HL-60 (cell line): Measurements from ENCODE around the gene SYNRG.
A peak's percentile ranks its signal among the peaks of the same experiment; 100 is the strongest.

Source experiments
- DNase-seq, 2 experiments: peaks; one replicate each; pipeline ENCODE4 v3.0.0-alpha.2; 2010 to 2020; ENCODE audit warnings: low read depth in 1 of 2, low spot score in 1 of 2
- H3K27ac ChIP-seq: fragments of 250-450 bp; sonication (Bioruptor Pico); replicated peaks from 2 replicates; pipeline ENCODE4 v1.5.1; 2020; ENCODE audit warnings: mild to moderate bottlenecking, moderate library complexity
- H3K27me3 ChIP-seq: fragments of 250-450 bp; sonication (Bioruptor Pico); 2 replicates; pipeline ENCODE4 v1.5.1; 2021; ENCODE audit warnings: mild to moderate bottlenecking, moderate library complexity; ENCODE audit not compliant: insufficient read depth, poor library complexity, severe bottlenecking
- H3K4me3 ChIP-seq: replicated peaks from 2 replicates; pipeline ENCODE4 v1.5.1; 2011; ENCODE audit warnings: mild to moderate bottlenecking, control low read depth, low read length; ENCODE audit not compliant: insufficient read depth
- GABPA ChIP-seq: IDR thresholded peaks from 2 replicates; pipeline ENCODE4 v1.6.1; 2012; ENCODE audit warnings: low read depth
- POLR2AphosphoS5 ChIP-seq: IDR thresholded peaks from 2 replicates; pipeline ENCODE4 v1.6.1; 2012; ENCODE audit warnings: low read depth
- SPI1 ChIP-seq: IDR thresholded peaks from 2 replicates; pipeline ENCODE4 v1.6.1; 2012; ENCODE audit warnings: low read depth, mild to moderate bottlenecking, borderline replicate concordance
- TF ChIP-seq, protein P1 (sequence below): IDR thresholded peaks from one replicate; pipeline ENCODE4 v1.5.1; 2011; ENCODE audit warnings: low read length, control low read depth, inconsistent platforms; ENCODE audit not compliant: insufficient read depth
- TF ChIP-seq, protein P2 (sequence below): IDR thresholded peaks from 2 replicates; pipeline ENCODE4 v1.6.1; 2012; ENCODE audit warnings: low read depth; ENCODE audit not compliant: insufficient replicate concordance

The SYNRG gene

DNA sequence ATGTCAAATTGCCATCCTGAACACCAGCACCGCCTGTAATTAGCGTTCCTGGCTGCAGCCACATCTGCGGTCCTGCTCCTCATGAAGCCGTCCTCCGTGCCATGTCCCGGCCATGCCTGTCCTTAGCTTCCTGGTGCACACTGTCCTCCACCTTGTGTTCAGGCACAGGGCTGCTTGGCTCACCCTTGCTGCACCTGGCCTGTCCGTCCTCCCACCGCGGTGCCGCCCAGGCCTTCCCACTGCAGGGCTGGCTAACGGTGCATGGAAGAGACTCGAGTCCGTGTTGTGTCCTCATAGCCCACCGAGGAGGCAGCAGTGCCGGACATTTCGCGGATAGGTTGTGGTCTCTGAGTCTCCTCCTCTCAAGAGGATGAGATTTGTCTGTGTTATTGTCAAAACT is 99.2 kb downstream of the SYNRG start:
- Histone ChIP-seq H3K27ac (no peak overlapping the region), H3K4me3 (no peak overlapping the region), H3K27me3 (no peaks in the 10 kb centered on the region)
- DNase-seq: no peak
- TF ChIP-seq GABPA: no peak
- no peak for TF ChIP-seq SPI1
- TF ChIP-seq, protein P1, sequence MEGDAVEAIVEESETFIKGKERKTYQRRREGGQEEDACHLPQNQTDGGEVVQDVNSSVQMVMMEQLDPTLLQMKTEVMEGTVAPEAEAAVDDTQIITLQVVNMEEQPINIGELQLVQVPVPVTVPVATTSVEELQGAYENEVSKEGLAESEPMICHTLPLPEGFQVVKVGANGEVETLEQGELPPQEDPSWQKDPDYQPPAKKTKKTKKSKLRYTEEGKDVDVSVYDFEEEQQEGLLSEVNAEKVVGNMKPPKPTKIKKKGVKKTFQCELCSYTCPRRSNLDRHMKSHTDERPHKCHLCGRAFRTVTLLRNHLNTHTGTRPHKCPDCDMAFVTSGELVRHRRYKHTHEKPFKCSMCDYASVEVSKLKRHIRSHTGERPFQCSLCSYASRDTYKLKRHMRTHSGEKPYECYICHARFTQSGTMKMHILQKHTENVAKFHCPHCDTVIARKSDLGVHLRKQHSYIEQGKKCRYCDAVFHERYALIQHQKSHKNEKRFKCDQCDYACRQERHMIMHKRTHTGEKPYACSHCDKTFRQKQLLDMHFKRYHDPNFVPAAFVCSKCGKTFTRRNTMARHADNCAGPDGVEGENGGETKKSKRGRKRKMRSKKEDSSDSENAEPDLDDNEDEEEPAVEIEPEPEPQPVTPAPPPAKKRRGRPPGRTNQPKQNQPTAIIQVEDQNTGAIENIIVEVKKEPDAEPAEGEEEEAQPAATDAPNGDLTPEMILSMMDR: no peak
- TF ChIP-seq, protein P2, sequence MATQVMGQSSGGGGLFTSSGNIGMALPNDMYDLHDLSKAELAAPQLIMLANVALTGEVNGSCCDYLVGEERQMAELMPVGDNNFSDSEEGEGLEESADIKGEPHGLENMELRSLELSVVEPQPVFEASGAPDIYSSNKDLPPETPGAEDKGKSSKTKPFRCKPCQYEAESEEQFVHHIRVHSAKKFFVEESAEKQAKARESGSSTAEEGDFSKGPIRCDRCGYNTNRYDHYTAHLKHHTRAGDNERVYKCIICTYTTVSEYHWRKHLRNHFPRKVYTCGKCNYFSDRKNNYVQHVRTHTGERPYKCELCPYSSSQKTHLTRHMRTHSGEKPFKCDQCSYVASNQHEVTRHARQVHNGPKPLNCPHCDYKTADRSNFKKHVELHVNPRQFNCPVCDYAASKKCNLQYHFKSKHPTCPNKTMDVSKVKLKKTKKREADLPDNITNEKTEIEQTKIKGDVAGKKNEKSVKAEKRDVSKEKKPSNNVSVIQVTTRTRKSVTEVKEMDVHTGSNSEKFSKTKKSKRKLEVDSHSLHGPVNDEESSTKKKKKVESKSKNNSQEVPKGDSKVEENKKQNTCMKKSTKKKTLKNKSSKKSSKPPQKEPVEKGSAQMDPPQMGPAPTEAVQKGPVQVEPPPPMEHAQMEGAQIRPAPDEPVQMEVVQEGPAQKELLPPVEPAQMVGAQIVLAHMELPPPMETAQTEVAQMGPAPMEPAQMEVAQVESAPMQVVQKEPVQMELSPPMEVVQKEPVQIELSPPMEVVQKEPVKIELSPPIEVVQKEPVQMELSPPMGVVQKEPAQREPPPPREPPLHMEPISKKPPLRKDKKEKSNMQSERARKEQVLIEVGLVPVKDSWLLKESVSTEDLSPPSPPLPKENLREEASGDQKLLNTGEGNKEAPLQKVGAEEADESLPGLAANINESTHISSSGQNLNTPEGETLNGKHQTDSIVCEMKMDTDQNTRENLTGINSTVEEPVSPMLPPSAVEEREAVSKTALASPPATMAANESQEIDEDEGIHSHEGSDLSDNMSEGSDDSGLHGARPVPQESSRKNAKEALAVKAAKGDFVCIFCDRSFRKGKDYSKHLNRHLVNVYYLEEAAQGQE: no peak
- no peak for TF ChIP-seq POLR2AphosphoS5

DNA sequence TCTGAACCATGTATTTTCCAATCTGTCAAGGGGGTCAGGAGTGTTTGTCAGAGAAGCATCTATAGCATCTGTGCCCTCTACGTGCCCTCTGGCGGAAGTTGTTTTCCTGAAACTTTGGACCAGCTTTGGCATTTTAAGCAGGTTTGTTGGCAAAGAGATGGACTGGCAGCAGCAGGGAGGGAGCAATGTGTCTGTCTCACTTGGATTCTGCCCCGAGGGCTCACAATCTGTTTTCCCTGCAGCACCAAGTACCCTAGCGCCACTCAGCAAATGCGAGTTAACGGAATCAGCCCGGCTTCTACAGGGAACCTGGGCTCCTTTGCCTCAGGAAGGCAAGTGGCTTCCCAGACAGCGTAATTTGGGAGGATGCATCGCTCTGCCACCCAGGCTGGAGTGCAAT is 102.1 kb downstream of the SYNRG start:
- TF ChIP-seq GABPA (no peak), POLR2AphosphoS5 (no peak)
- no peak for DNase-seq
- Histone ChIP-seq H3K4me3 (no peak overlapping the region), H3K27me3 (no peaks in the 10 kb centered on the region), H3K27ac (no peak overlapping the region)

DNA sequence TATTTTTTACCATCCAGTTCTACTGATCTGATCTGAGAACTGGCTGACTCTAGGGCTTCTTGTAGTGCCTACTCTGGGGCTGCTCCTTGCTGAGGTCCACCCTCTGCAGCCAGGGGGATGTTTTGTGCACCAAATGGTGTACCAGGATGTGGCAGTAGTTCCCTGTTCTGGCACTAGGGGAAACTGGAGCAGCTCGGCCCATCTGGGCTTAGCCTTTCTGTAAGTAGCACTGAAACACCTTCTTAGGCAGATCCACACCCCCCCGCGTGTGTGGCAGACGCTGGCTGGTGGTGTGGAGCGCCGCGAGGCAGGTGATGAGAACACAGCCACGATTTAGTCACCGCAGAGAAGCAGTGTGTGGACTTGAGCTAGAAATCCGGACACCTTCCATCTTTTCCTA is 102.5 kb downstream of the SYNRG start:
- Histone ChIP-seq H3K27ac (no peak overlapping the region), H3K27me3 (no peaks in the 10 kb centered on the region), H3K4me3 (no peak overlapping the region)
- TF ChIP-seq, protein P1: peak; percentile 50
- TF ChIP-seq GABPA: no peak
- peak; percentile 13 to 37 for DNase-seq

DNA sequence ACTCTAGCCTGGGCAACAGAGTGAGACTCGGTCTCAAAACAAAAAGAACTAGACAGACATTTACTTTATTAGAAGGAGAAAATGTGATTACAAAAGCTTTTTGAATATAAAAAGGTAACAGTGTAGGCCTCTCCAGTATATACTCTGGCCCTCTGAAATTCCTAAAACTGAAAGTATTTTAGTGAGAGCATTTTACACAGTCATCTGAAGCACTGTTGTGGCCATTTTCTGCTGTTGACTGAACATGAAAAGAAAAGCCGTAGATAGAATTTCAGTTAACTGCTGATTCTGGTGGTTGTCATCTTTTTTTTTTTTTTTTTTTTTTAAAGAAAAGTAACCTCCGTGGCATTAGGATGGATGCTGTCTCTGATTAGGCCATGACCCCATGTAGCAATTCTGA is 103.9 kb downstream of the SYNRG start:
- TF ChIP-seq POLR2AphosphoS5 (no peak), SPI1 (no peak), GABPA (no peak)
- TF ChIP-seq, protein P2: no peak
- TF ChIP-seq, protein P1: no peak
- Histone ChIP-seq H3K4me3 (no peak overlapping the region), H3K27me3 (no peaks in the 10 kb centered on the region), H3K27ac (no peak overlapping the region)
- DNase-seq: no peak
